ENCODE data around the gene FGD2.
"Not testable (repeated sequence)": the region's sequence is repeated elsewhere in the genome, so short reads cannot be mapped to it uniquely, and the experiment has no call there.

- TF ChIP-seq, protein P1, sequence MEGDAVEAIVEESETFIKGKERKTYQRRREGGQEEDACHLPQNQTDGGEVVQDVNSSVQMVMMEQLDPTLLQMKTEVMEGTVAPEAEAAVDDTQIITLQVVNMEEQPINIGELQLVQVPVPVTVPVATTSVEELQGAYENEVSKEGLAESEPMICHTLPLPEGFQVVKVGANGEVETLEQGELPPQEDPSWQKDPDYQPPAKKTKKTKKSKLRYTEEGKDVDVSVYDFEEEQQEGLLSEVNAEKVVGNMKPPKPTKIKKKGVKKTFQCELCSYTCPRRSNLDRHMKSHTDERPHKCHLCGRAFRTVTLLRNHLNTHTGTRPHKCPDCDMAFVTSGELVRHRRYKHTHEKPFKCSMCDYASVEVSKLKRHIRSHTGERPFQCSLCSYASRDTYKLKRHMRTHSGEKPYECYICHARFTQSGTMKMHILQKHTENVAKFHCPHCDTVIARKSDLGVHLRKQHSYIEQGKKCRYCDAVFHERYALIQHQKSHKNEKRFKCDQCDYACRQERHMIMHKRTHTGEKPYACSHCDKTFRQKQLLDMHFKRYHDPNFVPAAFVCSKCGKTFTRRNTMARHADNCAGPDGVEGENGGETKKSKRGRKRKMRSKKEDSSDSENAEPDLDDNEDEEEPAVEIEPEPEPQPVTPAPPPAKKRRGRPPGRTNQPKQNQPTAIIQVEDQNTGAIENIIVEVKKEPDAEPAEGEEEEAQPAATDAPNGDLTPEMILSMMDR (IDR thresholded peaks at IDR 0.05), result not testable (repeated sequence)
- not testable (repeated sequence) for TF ChIP-seq POLR2A (IDR thresholded peaks at IDR 0.05)
Observed at GRCh38 chr6:36990401-36990800, 15.1 kb upstream of the FGD2 start.

Data from lower leg skin (tissue), 3 donors.